H54 (cell line): ENCODE data around the gene SP7.
"Not testable (repeated sequence)": the region's sequence is repeated elsewhere in the genome, so short reads cannot be mapped to it uniquely, and the experiment has no call there.

Experiments used
- DNase-seq: peaks from one replicate; pipeline ENCODE4 v3.0.0; 2011; ENCODE audit warnings: low spot score, mixed read lengths; ENCODE audit not compliant: insufficient read length
- FAIRE-seq: peaks from 3 replicates; lab custom pipeline; 2011; peaks lifted over from hg19 to GRCh38; lab: Jason Lieb, UNC
- POLR2A ChIP-seq: IDR thresholded peaks from 2 replicates; pipeline ENCODE4 v1.6.1; 2011; ENCODE audit warnings: low read depth, mild to moderate bottlenecking, low read length

Gene SP7

DNA sequence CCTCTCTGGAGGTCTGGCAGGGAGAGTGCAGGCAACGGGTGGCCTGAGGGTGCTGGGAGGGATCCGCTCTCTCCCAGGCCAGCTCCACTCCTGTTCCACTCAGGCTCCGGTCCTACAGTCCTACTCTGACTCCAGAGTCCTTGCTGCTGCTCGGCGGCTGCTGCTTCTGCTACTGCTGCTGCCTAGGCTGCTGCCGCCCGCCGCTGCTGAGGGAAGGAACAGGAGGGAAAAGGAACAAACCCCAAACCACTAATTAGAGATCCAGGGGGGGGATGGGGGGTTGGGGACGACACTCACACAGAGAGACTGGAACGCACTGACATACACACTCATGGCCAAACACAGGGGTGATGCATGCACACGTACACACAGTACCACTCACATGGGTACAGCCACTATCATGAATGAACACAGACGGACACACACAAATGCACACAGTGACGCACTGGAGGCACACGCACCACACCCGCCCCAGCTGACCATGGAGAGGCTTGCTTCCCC is at the start of gene SP7:
Gene SP7, minus strand, starts transcription at position 174 of the 501 bp plus-strand sequence. CDS start 708 bp downstream, outside the sequence.
- FAIRE-seq, result no peak
- TF ChIP-seq POLR2A, result no peak
- DNase-seq, result no peak

DNA sequence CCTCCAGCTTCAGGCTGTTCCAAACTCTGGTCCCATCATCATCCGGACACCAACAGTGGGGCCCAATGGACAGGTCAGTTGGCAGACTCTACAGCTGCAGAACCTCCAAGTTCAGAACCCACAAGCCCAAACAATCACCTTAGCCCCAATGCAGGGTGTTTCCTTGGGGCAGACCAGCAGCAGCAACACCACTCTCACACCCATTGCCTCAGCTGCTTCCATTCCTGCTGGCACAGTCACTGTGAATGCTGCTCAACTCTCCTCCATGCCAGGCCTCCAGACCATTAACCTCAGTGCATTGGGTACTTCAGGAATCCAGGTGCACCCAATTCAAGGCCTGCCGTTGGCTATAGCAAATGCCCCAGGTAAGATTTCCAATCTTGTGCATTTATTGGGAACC is 47.1 kb upstream of the SP7 start:
- no peak for TF ChIP-seq POLR2A
- no peak for DNase-seq
- FAIRE-seq, result no peak

DNA sequence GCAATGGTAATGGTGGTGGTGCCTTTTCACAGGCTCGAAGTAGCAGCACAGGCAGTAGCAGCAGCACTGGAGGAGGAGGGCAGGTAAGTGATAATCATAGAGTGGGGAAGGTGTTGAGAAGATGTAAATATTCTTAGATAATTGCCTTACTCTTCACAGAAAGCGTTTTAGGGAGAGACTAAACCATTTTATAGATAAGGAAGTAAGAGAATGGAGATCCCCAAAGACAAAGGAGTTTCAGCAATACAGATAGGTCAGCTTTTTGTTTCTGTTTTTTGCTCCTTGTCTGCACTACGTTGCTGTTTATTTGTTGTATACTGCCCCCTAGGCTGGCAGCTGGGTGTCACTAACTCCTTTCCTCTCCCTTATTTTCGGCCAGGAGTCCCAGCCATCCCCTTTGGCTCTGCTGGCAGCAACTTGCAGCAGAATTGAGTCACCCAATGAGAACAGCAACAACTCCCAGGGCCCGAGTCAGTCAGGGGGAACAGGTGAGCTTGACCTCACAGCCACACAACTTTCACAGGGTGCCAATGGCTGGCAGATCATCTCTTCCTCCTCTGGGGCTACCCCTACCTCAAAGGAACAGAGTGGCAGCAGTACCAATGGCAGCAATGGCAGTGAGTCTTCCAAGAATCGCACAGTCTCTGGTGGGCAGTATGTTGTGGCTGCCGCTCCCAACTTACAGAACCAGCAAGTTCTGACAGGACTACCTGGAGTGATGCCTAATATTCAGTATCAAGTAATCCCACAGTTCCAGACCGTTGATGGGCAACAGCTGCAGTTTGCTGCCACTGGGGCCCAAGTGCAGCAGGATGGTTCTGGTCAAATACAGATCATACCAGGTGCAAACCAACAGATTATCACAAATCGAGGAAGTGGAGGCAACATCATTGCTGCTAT is 45.8 kb upstream of the SP7 start:
- FAIRE-seq, result no peak
- no peak for TF ChIP-seq POLR2A

DNA sequence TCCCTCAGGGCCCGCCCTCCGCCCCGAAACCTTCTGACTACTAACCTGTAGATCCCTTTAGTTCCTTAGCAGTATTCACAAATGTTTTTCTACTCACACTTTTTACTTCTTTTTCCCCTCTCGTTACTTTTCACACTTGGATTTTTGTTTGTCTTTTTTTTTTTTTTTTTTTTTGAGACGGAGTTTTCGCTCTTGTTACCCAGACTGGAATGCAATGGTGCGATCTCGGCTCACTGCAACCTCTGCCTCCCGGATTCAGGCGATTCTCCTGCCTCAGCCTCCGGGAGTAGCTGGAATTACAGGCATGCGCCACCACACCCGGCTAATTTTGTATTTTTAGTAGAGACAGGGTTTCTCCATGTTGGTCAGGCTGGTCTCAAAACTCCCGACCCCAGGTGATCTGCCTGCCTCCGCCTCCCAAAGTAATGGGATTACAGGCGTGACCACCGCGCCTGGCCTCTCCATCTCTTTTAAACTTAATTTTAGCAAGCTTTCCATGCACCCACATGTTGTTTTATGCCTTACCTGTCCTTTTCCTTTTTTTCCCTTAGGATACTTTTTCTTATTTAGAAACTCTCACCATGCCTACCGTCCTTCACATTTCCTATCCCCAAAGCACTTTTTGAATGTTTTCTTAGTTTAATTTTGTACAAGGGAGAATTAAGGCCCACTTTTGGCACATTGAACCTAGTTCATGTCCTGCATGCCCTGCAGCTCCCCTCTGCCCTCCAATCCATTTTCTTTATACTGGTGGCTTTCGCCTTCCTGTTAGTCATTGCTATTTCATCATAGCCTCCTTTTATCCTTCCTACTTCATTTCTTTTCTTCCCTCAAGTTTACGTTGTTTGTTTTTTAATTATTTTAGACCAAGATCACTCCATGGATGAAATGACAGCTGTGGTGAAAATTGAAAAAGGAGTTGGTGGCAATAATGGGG is 44.9 kb upstream of the SP7 start:
- FAIRE-seq (no peak), DNase-seq (no peak)
- TF ChIP-seq POLR2A, result no peak

More for the DNA sequence above, 45.8 kb upstream of the SP7 start:
- peak; percentile 27 for DNase-seq

DNA sequence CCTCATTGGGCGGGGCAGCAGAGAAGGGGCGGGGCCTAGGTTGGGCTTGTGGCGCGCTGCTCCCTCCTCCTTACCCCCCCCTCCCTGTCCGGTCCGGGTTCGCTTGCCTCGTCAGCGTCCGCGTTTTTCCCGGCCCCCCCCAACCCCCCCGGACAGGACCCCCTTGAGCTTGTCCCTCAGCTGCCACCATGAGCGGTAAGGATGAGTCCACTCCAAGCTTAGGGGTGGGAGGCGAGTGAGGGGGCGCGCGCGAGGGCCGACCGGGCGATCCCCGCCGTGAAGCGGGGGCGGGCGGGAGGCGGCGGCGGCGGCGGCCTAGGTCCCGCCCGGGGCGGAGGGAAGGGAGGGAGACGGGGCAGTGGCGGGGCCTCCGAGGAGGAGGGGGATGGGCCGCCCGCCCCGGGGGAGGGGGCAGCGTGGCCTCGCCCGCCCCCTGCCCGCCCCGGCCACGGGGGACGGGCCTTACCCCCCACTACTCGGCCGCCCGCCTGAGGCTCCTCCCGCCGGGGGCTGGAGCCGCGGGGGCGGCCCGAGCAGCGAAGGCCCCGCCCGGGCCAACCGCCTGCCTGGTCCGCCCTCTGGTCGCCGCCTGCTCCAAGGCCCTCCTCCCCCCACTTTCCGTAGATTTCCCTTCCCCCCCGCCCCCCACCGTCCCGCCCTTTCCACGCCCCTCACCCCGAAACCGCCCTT is 44.1 kb upstream of the SP7 start, which contains the start of gene SP1:
Gene SP1, plus strand, starts transcription at position 73 of the 690 bp plus-strand sequence. Its CDS starts 116 bp downstream, at position 189.
- FAIRE-seq, result no peak
- peak; percentile 78 for DNase-seq
- TF ChIP-seq POLR2A, result 0 out of 2 replicates have a peak, but pooled peaks have one; percentile 12

DNA sequence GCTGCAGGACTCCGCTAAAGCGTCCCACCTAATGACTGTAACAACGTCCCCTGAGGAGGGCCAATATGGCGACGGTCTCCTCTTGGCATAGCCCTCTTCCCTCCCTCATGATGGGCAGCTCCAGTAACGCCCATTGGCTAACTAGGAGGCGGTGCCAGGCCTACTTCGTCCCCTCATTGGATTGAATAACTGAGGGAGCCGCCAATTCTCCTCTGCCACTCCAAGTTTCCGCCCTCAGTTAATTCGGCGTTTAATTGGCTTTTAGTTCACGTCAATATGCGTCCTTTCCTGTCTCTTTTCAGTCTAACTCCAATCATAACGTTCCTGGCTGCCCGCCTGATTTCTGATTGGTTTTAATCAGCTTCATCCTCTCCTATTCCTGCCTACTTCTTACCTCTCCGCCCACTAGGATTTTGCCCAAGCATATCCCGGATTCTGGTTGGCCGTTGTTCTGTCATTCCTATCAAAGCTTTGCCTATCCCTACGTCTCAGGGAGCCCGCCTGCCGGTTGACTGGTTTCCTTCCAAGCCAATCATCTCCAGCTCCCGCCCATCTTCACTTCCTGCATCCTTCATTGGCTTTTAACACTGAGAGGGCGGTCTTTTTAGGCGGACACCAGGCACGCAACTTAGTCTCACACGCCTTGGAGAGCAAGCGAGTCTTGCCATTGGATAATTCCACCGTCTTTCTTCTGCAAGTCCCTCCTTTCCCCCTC is 43.4 kb upstream of the SP7 start:
- FAIRE-seq (peak; percentile 90), DNase-seq (peak; percentile 83)
- peak; percentile 81; the same call in 1 of the 2 replicates for TF ChIP-seq POLR2A

DNA sequence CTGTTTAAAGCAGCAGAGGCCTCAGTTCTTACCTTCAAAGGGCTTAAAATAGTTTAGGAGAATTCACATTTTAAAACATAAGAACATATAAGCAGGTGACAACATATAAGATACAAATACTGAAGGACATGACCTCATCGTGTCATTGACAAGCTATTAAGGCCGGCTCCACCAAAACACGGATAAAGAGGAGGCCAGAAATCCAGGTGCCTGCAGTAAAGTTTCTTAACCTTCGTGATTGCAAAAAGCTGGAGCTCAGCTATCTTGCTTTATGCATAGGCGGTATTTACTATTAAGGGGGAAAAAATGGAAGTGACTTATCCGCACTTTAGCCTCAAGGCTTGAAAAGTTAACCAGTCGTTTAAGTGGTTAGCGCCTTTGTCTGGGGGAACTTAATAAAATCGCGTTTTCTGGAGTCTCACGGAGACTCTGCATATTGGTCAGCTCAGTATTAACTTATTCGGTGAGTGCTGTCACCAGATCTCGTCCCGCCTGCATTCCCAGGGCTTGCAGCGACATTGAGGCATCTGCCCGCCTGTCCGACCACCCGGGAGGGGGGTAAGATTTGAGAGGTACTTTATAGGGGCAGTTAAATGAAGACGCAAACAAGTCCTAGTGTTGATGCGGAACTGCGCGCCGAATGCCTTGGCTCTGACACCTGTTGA is 42.7 kb upstream of the SP7 start:
- FAIRE-seq (no peak), DNase-seq (no peak)

DNA sequence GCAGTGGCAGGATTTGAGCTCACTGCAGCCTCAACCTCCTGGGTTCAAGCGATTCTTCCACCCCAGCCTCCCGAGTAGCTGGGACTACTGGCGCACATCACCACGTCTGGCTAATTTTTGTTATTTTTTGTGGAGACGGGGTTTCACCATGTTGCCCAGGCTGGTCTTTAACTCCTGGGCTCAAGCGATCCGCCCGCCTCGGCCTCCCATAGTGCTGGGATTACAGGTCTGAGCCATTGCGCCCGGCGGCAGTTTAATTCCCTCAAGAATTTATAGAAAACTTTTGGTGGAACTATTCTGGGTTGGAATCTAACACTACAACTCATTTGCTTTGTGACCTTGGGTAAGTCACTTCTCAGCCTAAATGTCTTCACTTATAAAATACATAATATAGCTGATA is 42.1 kb upstream of the SP7 start:
- FAIRE-seq (no peak), DNase-seq (no peak)
- TF ChIP-seq POLR2A, result no peak

More for the DNA sequence above, 42.7 kb upstream of the SP7 start:
- no peak for TF ChIP-seq POLR2A

DNA sequence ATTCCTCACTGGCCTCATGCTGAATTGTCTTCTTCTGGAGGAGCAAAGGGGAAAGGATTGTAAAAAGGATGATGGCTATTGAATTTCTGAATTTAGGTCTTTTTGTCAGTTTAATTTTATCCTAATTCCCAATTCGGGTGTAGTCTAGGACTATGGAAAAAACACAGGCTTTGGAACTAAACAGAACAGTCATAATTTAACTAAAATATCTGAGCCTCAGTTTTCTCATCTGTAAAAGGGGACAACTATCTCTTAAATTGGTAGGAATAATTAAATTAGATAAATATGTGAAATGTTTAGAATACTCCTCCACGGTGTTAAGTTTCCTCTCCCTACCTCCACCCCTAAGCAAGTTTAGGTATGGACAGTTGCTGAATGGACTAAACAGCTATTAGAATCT is 40.6 kb upstream of the SP7 start:
- FAIRE-seq, result no peak
- TF ChIP-seq POLR2A, result no peak
- no peak for DNase-seq

DNA sequence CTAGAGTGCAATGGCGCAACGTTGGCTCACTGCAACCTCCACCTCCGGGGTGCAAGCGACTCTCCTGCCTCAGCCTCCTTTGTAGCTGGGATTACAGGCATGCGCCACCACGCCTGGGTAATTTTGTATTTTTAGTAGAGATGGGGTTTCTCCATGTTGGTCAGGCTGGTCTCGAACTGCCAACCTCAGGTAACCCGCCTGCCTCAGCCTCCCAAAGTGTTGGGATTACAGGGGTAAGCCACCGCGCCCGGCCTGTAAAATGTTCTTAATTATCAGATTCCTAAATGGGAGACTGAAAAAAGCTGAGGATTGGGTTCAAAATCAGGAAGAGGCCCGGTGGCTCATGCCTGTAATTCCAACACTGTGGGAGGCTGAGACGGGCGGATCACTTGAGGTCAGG is 38.1 kb upstream of the SP7 start:
- FAIRE-seq, DNase-seq: not testable (repeated sequence)

DNA sequence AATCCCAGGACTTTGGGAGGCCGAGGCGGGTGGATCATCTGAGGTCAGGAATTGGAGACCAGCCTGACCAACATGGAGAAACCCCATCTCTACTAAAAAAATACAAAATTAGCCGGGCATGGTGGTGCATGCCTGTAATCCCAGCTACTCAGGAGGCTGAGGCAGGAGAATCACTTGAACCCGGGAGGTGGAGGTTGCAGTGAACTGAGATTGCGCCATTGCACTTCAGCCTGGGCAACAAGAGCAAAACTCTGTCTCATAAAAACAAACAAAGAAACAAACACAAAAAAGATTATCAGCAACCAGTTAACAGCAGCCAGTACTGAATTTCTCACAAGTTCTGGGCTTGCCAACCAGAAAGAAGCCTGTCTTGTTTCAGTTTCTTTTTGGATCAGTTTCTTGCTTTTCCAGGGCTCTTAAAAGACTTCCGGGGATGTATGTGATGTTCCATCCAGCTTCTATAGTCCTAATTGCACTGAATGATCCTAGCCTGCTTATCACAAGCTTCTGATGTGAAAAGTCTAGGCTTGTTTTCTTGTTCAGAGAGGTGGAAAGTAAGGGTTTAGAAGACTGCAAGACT is 37.5 kb upstream of the SP7 start:
- not testable (repeated sequence) for DNase-seq, FAIRE-seq
